ENCODE results near the gene SLC35E3. TPM values are rescaled to one million over a fixed set of nuclear protein-coding genes. Genes with fewer than 3 reads are reported as not detected.

Gene SLC35E3
- total and polyA plus RNA-seq, 3 experiments from 2014 or later = 4.0 to 13.4 (median 5.1) TPM

DNA sequence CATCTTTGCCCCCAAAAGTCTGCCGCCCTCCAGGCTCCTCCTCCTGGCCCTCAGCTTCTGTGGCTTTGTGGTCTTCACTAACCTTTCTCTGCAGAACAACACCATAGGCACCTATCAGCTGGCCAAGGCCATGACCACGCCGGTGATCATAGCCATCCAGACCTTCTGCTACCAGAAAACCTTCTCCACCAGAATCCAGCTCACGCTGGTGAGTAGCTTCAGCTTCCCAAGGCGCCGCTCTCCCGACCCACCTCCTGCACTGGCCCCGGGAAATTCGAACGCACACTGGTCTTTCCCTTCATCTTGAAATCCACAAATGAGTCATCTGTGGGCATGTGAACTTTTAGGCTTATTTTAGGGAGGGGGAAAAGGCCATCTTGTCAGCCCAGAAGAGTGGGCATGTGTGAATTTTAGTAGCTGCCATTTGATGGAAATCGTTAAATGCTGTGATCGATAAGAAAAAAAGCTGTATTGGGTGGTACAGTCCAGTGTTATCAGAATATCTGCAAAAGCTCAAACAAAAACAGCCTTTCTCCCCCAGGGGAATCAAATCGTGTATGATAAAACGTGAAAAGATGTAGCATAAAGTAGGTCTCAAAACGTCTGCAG, 700 bp downstream of the SLC35E3 start:
- POLR2A ChIA-PET = interaction anchor here (0.7 to 2.0 kb wide), 6 partner anchors 11 to 136 kb away, joined by 3 to 32 read pairs (median 4); partner anchors contain the start of genes MDM2 and RAP1B
- H3K4me3 ChIP-seq (ENCODE audit: low read length) = peak overlapping the region; percentile 86
- Mint-ChIP-seq H3K27ac (peak overlapping the region; percentile 62 to 98 (median 93)), H3K4me1 (peaks cover 39 to 53% (median 53%) of the 10 kb centered on the region in 3 donors), H3K27me3 (no peaks in the 10 kb centered on the region), H3K36me3 (peaks cover 0 to 27% (median 9%) of the 10 kb centered on the region in 3 donors), H3K9me3 (no peaks in the 10 kb centered on the region), H3K4me3 (peak overlapping the region; percentile 93 to 99 (median 97))
- peak in 4 of 5 donors; percentile 10 to 21 (median 14) for DNase-seq
- no peaks in the 10 kb centered on the region for H3K36me3 ChIP-seq (ENCODE audit: insufficient read depth, low read length)
- peaks cover 24% of the 10 kb centered on the region for H3K4me1 ChIP-seq (ENCODE audit: insufficient read depth, low read length)
- no peaks in the 10 kb centered on the region for H3K27me3 ChIP-seq (ENCODE audit: insufficient read depth, low read length, poor library complexity, severe bottlenecking)
- CTCF ChIA-PET = interaction anchor here (0.9 to 2.7 kb wide), 4 partner anchors 61 to 430 kb away, joined by 3 to 19 read pairs (median 6); partner anchors contain the start of gene MDM2
- no peaks in the 10 kb centered on the region for H3K9me3 ChIP-seq (ENCODE audit: low read length)
- peak overlapping the region; percentile 76 for H3K27ac ChIP-seq (ENCODE audit: low read depth, low read length)

DNA sequence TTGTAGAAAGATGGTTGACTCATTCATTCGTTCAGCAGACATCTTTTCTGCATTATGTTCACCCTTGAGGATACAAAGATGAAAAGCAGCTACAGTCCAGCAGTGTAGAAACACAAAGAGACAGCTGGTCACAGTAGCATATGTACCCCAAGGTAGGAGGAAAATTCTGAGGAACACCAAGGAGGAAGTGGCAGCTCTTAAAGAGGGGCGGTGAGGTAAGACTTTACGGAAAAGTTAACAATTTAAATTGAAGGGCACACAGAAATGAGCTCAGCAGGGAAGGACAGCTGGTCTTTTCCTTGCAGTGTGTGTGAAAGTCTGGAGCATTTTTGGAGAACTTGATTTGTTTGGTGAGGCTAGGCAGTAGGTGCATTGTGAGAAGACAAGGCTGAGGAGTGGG, 3.5 kb downstream of the SLC35E3 start:
- Mint-ChIP-seq H3K4me1 (peaks cover 37 to 46% (median 45%) of the 10 kb centered on the region in 3 donors), H3K27ac (peak overlapping the region in 4 of 8 donors; percentile 18 to 49 (median 22)), H3K27me3 (no peaks in the 10 kb centered on the region), H3K9me3 (no peaks in the 10 kb centered on the region), H3K4me3 (no peak overlapping the region), H3K36me3 (peaks cover 0 to 37% (median 15%) of the 10 kb centered on the region in 3 donors)
- peaks cover 24% of the 10 kb centered on the region for H3K4me1 ChIP-seq (ENCODE audit: insufficient read depth, low read length)
- no peak overlapping the region for H3K4me3 ChIP-seq (ENCODE audit: low read length)
- no peaks in the 10 kb centered on the region for H3K36me3 ChIP-seq (ENCODE audit: insufficient read depth, low read length)
- ChIA-PET POLR2A (no interaction called here), CTCF (no interaction called here)
- DNase-seq = no peak
- H3K27me3 ChIP-seq (ENCODE audit: insufficient read depth, low read length, poor library complexity, severe bottlenecking) = no peaks in the 10 kb centered on the region
- no peaks in the 10 kb centered on the region for H3K9me3 ChIP-seq (ENCODE audit: low read length)
- no peak overlapping the region for H3K27ac ChIP-seq (ENCODE audit: low read depth, low read length)

DNA sequence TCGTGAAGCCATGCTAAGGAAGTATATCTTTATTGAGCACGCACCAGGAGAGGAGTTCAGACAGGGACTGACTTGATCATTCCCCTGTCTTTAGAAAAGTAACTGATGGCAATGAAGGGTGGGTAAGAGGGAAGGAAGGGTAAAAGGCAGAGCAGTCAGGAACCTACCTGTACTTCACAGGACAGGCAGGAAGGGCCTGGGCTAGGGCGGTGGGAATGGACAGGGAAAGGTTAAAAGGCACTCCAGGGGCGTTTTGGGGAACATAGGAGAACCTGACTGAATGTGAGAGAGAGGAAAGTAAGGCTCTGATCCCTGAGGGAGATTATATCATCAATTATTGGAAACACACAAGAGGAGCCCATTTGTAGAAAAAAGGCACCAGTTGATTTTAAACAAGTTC, 3.9 kb downstream of the SLC35E3 start:
- no peaks in the 10 kb centered on the region for H3K27me3 Mint-ChIP-seq
- Histone ChIP-seq H3K4me3 (ENCODE audit: low read length) (no peak overlapping the region), H3K36me3 (ENCODE audit: insufficient read depth, low read length) (peaks cover 1% of the 10 kb centered on the region), H3K9me3 (ENCODE audit: low read length) (no peaks in the 10 kb centered on the region), H3K27ac (ENCODE audit: low read depth, low read length) (no peak overlapping the region), H3K4me1 (ENCODE audit: insufficient read depth, low read length) (peaks cover 24% of the 10 kb centered on the region), H3K27me3 (ENCODE audit: insufficient read depth, low read length, poor library complexity, severe bottlenecking) (no peaks in the 10 kb centered on the region)
- no peak overlapping the region for H3K4me3 Mint-ChIP-seq
- no peaks in the 10 kb centered on the region for H3K9me3 Mint-ChIP-seq
- peak overlapping the region in 4 of 8 donors; percentile 18 to 77 (median 27) for H3K27ac Mint-ChIP-seq
- POLR2A ChIA-PET = no interaction called here
- no peak for DNase-seq
- H3K36me3 Mint-ChIP-seq = peaks cover 0 to 41% (median 16%) of the 10 kb centered on the region in 3 donors
- CTCF ChIA-PET = no interaction called here
- peaks cover 37 to 46% (median 45%) of the 10 kb centered on the region in 3 donors for H3K4me1 Mint-ChIP-seq

DNA sequence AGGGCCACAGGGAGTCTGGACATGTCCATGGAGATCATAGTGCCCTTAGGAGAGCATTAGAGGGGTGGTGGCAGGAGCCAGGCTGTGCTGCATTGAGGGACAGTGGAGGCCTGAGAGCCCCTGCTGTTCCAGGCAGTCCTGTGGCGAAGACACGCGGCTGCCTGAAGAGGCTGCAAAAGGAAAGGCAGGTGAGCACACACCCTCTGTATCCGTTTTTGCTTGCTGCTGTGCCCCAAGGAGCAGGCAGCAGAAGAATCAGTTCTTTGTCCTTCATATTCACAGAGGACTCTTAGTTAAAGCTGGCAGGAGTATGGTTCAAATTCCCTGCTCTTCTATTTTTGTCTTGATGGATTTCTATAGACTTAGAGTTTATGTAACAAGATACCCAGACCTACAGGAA, 4.5 kb downstream of the SLC35E3 start:
- Histone ChIP-seq H3K4me1 (ENCODE audit: insufficient read depth, low read length) (peaks cover 20% of the 10 kb centered on the region), H3K4me3 (ENCODE audit: low read length) (no peak overlapping the region), H3K9me3 (ENCODE audit: low read length) (no peaks in the 10 kb centered on the region), H3K27ac (ENCODE audit: low read depth, low read length) (no peak overlapping the region), H3K27me3 (ENCODE audit: insufficient read depth, low read length, poor library complexity, severe bottlenecking) (no peaks in the 10 kb centered on the region), H3K36me3 (ENCODE audit: insufficient read depth, low read length) (peaks cover 5% of the 10 kb centered on the region)
- Mint-ChIP-seq H3K27me3 (no peaks in the 10 kb centered on the region), H3K27ac (peak overlapping the region in 3 of 8 donors; percentile 18 to 71 (median 31)), H3K4me3 (no peak overlapping the region), H3K9me3 (no peaks in the 10 kb centered on the region), H3K36me3 (peaks cover 0 to 47% (median 20%) of the 10 kb centered on the region in 3 donors), H3K4me1 (peaks cover 34 to 43% (median 42%) of the 10 kb centered on the region in 3 donors)
- POLR2A ChIA-PET = no interaction called here
- DNase-seq = no peak
- CTCF ChIA-PET = no interaction called here

DNA sequence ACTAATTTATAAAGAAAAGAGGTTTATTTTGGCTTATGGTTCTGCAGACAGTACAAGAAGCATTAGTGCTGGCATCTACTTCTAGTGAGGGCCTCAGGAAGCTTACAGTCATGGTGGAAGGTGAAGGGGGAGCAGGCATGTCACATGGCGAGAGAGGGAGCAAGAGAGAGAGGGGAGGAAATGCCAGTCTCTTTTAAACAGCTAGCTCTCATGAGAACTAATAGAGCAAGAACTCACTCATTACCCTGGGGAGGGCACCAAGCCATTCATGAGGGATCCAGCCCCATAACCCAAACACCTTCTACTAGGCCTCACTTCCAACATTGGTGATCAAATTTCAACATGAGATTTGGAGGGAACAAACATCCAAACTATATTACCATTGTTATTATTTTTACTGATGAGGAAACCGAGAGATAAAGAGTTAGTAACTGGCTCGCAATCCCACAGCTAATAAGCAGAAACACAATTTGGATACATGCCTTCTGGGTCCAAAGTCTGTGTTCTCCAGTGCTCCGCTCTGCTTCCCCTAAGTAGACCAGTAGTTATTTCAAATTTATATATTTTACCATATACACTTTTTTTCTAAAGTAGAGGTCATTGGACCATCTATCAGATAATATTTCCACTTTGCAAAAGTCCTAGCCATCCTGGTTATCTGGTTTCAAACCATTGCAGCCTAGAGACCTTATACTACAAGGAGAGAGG, 9.7 kb downstream of the SLC35E3 start:
- no peak overlapping the region for H3K4me3 Mint-ChIP-seq
- H3K36me3 ChIP-seq (ENCODE audit: insufficient read depth, low read length) = peaks cover 5% of the 10 kb centered on the region
- DNase-seq = no peak
- peaks cover 0 to 64% (median 32%) of the 10 kb centered on the region in 3 donors for H3K36me3 Mint-ChIP-seq
- ChIA-PET CTCF (interaction anchor here (1.2 kb wide), 1 partner anchor 11 kb away, joined by 3 read pairs; no protein-coding TSS in a partner anchor), POLR2A (no interaction called here)
- H3K9me3 ChIP-seq (ENCODE audit: low read length) = no peaks in the 10 kb centered on the region
- H3K27ac ChIP-seq (ENCODE audit: low read depth, low read length) = no peak overlapping the region
- no peaks in the 10 kb centered on the region for H3K27me3 Mint-ChIP-seq
- H3K27ac Mint-ChIP-seq = peak overlapping the region in 2 of 8 donors; percentile 32 to 74
- no peaks in the 10 kb centered on the region for H3K27me3 ChIP-seq (ENCODE audit: insufficient read depth, low read length, poor library complexity, severe bottlenecking)
- H3K9me3 Mint-ChIP-seq = no peaks in the 10 kb centered on the region
- H3K4me3 ChIP-seq (ENCODE audit: low read length) = no peak overlapping the region
- H3K4me1 ChIP-seq (ENCODE audit: insufficient read depth, low read length) = no peaks in the 10 kb centered on the region
- H3K4me1 Mint-ChIP-seq = peaks cover 0 to under 1% (median 0%) of the 10 kb centered on the region in 3 donors

DNA sequence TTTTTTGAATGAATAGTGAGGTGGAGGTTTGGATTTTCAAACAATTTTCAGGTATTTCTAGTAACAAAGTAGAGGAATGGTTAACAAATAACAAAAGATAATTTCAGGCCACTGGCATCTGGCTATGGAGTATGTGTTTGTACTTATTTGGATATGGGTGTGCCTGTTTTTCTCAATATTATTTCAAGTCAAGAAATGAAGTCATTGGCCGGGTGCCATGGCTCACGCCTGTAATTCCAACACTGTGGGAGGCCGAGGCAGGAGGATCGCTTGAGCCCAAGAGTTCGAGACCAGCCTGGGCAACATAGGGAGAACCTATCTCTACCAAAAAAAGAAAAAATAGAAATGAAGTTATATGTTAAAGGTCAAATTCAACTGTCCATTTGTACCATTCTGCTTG, 13.9 kb downstream of the SLC35E3 start:
- no peaks in the 10 kb centered on the region for H3K4me1 ChIP-seq (ENCODE audit: insufficient read depth, low read length)
- Mint-ChIP-seq H3K36me3 (peaks cover 5 to 74% (median 25%) of the 10 kb centered on the region in 3 donors), H3K9me3 (no peaks in the 10 kb centered on the region), H3K27me3 (no peaks in the 10 kb centered on the region), H3K4me1 (peaks cover 0 to 4% (median 0%) of the 10 kb centered on the region in 3 donors), H3K27ac (peak overlapping the region in 1 of 8 donors; percentile 26), H3K4me3 (no peak overlapping the region)
- no peak overlapping the region for H3K27ac ChIP-seq (ENCODE audit: low read depth, low read length)
- no peak for DNase-seq
- H3K27me3 ChIP-seq (ENCODE audit: insufficient read depth, low read length, poor library complexity, severe bottlenecking) = no peaks in the 10 kb centered on the region
- ChIA-PET CTCF (no interaction called here), POLR2A (no interaction called here)
- no peak overlapping the region for H3K4me3 ChIP-seq (ENCODE audit: low read length)
- H3K36me3 ChIP-seq (ENCODE audit: insufficient read depth, low read length) = peaks cover 4% of the 10 kb centered on the region
- H3K9me3 ChIP-seq (ENCODE audit: low read length) = no peaks in the 10 kb centered on the region

DNA sequence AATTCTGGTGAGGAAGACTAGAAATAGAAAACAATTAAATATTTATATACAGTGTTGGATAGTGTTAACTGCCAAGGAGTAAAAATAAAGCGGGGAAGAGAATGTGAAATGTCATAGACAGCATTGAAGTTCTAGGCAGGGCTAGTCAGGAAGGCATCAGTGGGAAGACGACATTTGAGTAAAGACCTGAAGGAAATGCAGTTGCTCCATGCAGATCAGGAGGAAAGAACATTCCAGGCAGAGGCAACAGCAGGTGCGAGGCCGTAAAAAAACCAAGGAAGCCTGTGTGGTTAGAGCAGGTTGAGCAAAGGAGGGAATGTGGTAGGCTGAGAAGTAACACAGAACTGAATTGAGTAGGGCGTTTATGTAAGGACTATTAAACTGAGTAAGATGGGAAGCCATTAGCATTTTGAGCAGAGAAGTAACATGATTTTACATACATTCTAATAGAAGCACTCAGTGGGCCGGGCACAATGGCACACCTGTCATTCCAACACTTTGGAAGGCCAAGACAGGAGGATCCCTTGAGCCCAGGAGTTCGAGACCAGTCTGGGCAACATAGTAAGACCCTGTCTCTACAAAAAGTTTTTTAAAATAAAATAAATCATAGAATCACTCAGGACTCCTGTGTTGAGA, 14.9 kb downstream of the SLC35E3 start:
- no peak overlapping the region for H3K4me3 Mint-ChIP-seq

DNA sequence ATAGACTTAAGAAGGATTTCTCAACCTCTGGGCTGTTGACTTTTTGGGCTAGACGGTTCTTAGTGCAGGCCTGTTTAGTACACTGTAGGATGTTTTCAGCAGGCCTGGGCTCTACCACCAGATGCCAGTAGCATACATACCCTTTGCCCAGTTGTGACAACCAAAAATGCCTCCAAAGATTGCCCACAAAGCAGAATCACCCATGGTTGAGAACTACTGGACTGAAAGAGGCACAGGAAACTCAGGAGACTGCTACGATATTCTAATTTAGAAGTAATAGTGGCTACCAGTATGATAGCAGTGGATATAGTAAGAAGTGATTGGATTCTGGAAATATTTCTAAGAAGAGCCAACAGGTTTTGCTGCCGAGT, 15.5 kb downstream of the SLC35E3 start:
- Histone ChIP-seq H3K36me3 (ENCODE audit: insufficient read depth, low read length) (no peaks in the 10 kb centered on the region), H3K9me3 (ENCODE audit: low read length) (no peaks in the 10 kb centered on the region), H3K4me1 (ENCODE audit: insufficient read depth, low read length) (no peaks in the 10 kb centered on the region), H3K27ac (ENCODE audit: low read depth, low read length) (no peak overlapping the region), H3K27me3 (ENCODE audit: insufficient read depth, low read length, poor library complexity, severe bottlenecking) (no peaks in the 10 kb centered on the region), H3K4me3 (ENCODE audit: low read length) (no peak overlapping the region)
- no peaks in the 10 kb centered on the region for H3K27me3 Mint-ChIP-seq
- H3K4me1 Mint-ChIP-seq = peaks cover 0 to 4% (median 0%) of the 10 kb centered on the region in 3 donors
- CTCF ChIA-PET = no interaction called here
- POLR2A ChIA-PET = no interaction called here
- peaks cover 5 to 62% (median 19%) of the 10 kb centered on the region in 3 donors for H3K36me3 Mint-ChIP-seq
- no peaks in the 10 kb centered on the region for H3K9me3 Mint-ChIP-seq
- H3K4me3 Mint-ChIP-seq = no peak overlapping the region
- DNase-seq = no peak
- peak overlapping the region in 4 of 8 donors; percentile 18 to 82 (median 70) for H3K27ac Mint-ChIP-seq

More for the DNA sequence above, 14.9 kb downstream of the SLC35E3 start:
- Histone ChIP-seq H3K27ac (ENCODE audit: low read depth, low read length) (no peak overlapping the region), H3K27me3 (ENCODE audit: insufficient read depth, low read length, poor library complexity, severe bottlenecking) (no peaks in the 10 kb centered on the region), H3K4me1 (ENCODE audit: insufficient read depth, low read length) (no peaks in the 10 kb centered on the region), H3K36me3 (ENCODE audit: insufficient read depth, low read length) (no peaks in the 10 kb centered on the region), H3K9me3 (ENCODE audit: low read length) (no peaks in the 10 kb centered on the region), H3K4me3 (ENCODE audit: low read length) (no peak overlapping the region)
- Mint-ChIP-seq H3K4me1 (peaks cover 0 to 4% (median 0%) of the 10 kb centered on the region in 3 donors), H3K36me3 (peaks cover 5 to 66% (median 21%) of the 10 kb centered on the region in 3 donors), H3K27me3 (no peaks in the 10 kb centered on the region), H3K9me3 (no peaks in the 10 kb centered on the region), H3K27ac (peak overlapping the region in 3 of 8 donors; percentile 1 to 45 (median 13))
- CTCF ChIA-PET = no interaction called here
- POLR2A ChIA-PET = no interaction called here
- DNase-seq = no peak
